Inflammatory macrophage treated with lipopolysaccharide for 1 hour (primary cell): Measurements from ENCODE around the gene IGFBP4.

Experiments used
- DNase-seq, 2 donors: peaks; one replicate each; pipeline ENCODE4 v3.0.0-alpha.2; 2020 to 2022

Gene IGFBP4

GRCh38 chr17:40472733-40473452, 29.6 kb downstream of the IGFBP4 start:
- no peak for DNase-seq

GRCh38 chr17:40473573-40474365, 30.5 kb downstream of the IGFBP4 start:
- DNase-seq = no peak

GRCh38 chr17:40474419-40475002, 31.3 kb downstream of the IGFBP4 start:
- DNase-seq = no peak

GRCh38 chr17:40475234-40475908, 32.1 kb downstream of the IGFBP4 start:
- no peak for DNase-seq

- no peak for DNase-seq
Observed at GRCh38 chr17:40477796-40478195, 34.5 kb downstream of the IGFBP4 start.

- no peak for DNase-seq
Observed at GRCh38 chr17:40478486-40478885, 35.2 kb downstream of the IGFBP4 start.

GRCh38 chr17:40479754-40480480, 36.7 kb downstream of the IGFBP4 start:
- DNase-seq = no peak

- no peak for DNase-seq
Observed at GRCh38 chr17:40480501-40481003, 37.3 kb downstream of the IGFBP4 start.

GRCh38 chr17:40481106-40481505, 37.9 kb downstream of the IGFBP4 start:
- no peak for DNase-seq

- no peak for DNase-seq
Observed at GRCh38 chr17:40482722-40483121, 39.5 kb downstream of the IGFBP4 start.

GRCh38 chr17:40483679-40484078, 40.4 kb downstream of the IGFBP4 start:
- no peak for DNase-seq

- no peak for DNase-seq
Observed at GRCh38 chr17:40484285-40484972, 41.2 kb downstream of the IGFBP4 start.

GRCh38 chr17:40484973-40485530, 41.8 kb downstream of the IGFBP4 start:
- no peak for DNase-seq

- DNase-seq = peak; percentile 18
Observed at GRCh38 chr17:40485851-40486521, 42.7 kb downstream of the IGFBP4 start.

- DNase-seq = peak; percentile 13 to 65
Observed at GRCh38 chr17:40486522-40487370, 43.5 kb downstream of the IGFBP4 start.

- no peak for DNase-seq
Observed at GRCh38 chr17:40487371-40488020, 44.2 kb downstream of the IGFBP4 start.

GRCh38 chr17:40490289-40490853, 47.1 kb downstream of the IGFBP4 start:
- no peak for DNase-seq

- no peak for DNase-seq
Observed at GRCh38 chr17:40490982-40491381, 47.7 kb downstream of the IGFBP4 start.

- DNase-seq = no peak
Observed at GRCh38 chr17:40491486-40491885, 48.2 kb downstream of the IGFBP4 start.
